ENCODE results near the gene RALGAPA1. TPM values are rescaled to one million over a fixed set of nuclear protein-coding genes. Genes with fewer than 3 reads are reported as not detected.

The RALGAPA1 gene
- total and polyA plus RNA-seq, 2 of the 13 experiments (the other 11 are each of a cell fraction or from before 2014, with no cell fraction given), result 65.0 to 89.2 TPM

DNA sequence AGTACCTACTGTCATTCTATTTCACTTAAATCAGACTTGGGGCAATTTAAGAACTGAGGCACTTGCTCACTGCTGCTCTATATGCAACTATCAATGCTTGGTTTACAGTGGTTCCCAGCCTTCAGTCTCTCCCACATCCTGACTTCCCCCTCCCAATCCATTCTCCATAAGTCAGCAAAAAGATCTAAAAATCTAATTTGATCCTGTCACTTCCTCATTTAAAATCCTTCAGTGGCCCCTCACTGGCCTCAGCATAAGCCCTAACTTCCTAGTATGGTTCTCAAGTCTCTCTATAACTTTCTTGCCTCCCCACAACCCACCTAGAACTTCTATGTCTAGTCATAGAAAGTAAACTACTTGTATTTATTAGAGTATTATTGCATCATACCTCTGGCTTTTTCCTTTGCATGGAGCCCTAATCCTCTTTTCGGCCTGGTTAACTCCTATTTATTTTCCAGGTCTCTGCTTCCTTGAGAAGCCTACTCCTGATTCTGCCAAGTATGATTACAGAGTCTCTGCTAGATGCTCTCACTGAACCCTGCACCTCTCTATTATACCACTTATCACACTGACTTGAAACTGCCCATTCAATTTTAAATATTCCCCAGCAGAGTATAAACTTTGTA lies 130.6 kb downstream of the RALGAPA1 start (continued):
- TF ChIP-seq KLF12 (CRISPR knock-in tag; IDR thresholded peaks at IDR 0.05; ENCODE audit: borderline replicate concordance), result no peak
- no peak for TF ChIP-seq NFE2 (CRISPR knock-in tag; IDR thresholded peaks at IDR 0.05)
- no peak for TF ChIP-seq SP4 (CRISPR knock-in tag; IDR thresholded peaks at IDR 0.05)
- peak; percentile 74 for TF ChIP-seq ATF7 (IDR thresholded peaks at IDR 0.05)
- no peak for TF ChIP-seq ATF7 (CRISPR knock-in tag; IDR thresholded peaks at IDR 0.05)
- TF ChIP-seq NCOR1 (IDR thresholded peaks at IDR 0.05; ENCODE audit: borderline replicate concordance, low read length), result no peak
- TF ChIP-seq CEBPG (CRISPR knock-in tag; IDR thresholded peaks at IDR 0.05), result peak; percentile 48
- TF ChIP-seq FOXC1 (CRISPR knock-in tag; IDR thresholded peaks at IDR 0.05; ENCODE audit: borderline replicate concordance), result no peak
- no peak for TF ChIP-seq ZNF407 (CRISPR knock-in tag; IDR thresholded peaks at IDR 0.05; ENCODE audit: not compliant biosample characterization)
- TF ChIP-seq, protein P1, sequence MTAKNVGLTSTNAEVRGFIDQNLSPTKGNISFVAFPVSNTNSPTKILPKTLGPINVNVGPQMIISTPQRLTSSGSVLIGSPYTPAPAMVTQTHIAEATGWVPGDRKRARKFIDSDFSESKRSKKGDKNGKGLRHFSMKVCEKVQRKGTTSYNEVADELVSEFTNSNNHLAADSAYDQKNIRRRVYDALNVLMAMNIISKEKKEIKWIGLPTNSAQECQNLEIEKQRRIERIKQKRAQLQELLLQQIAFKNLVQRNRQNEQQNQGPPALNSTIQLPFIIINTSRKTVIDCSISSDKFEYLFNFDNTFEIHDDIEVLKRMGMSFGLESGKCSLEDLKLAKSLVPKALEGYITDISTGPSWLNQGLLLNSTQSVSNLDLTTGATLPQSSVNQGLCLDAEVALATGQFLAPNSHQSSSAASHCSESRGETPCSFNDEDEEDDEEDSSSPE (CRISPR knock-in tag; IDR thresholded peaks at IDR 0.05), result no peak
- peak; percentile 71 to 77 for TF ChIP-seq MAFK (conservative IDR thresholded peaks at IDR 0.05 in 1 of 2, IDR thresholded peaks at IDR 0.05 in 1 of 2; ENCODE audit: low read length in 2 of 2)
- no peak for TF ChIP-seq RXRB (CRISPR knock-in tag; IDR thresholded peaks at IDR 0.05; ENCODE audit: borderline replicate concordance)
- TF ChIP-seq EEA1 (CRISPR knock-in tag; IDR thresholded peaks at IDR 0.05; ENCODE audit: borderline replicate concordance), result no peak
